ENCODE results near the gene PARD3. TPM values are rescaled to one million over a fixed set of nuclear protein-coding genes. Genes with fewer than 3 reads are reported as not detected.

The PARD3 gene
- total RNA-seq, 1 donor from 2014 or later, result 58.7 TPM

GRCh38 chr10:34489973-34490745, 324.9 kb downstream of the PARD3 start:
- Histone ChIP-seq H3F3A (ENCODE audit: low read depth) (no peaks in the 10 kb centered on the region), H3K4me1 (peaks cover 6% of the 10 kb centered on the region), H3K4me3 (no peak overlapping the region), H3K4me2 (no peak overlapping the region), H2AFZ (replicated peaks) (no peak overlapping the region), H3K79me2 (ENCODE audit: low read depth) (no peaks in the 10 kb centered on the region), H3K27me3 (no peaks in the 10 kb centered on the region), H4K20me1 (ENCODE audit: low read depth) (no peaks in the 10 kb centered on the region), H3K9ac (no peak overlapping the region), H3K27ac (no peak overlapping the region), H3K36me3 (no peaks in the 10 kb centered on the region), H3K9me3 (ENCODE audit: low read depth) (no peaks in the 10 kb centered on the region)
- no peak overlapping the region for H3K4me3 Mint-ChIP-seq
- H3K27me3 Mint-ChIP-seq (ENCODE audit: insufficient read depth, low read depth), result no peaks in the 10 kb centered on the region
- DNase-seq (ENCODE audit: low spot score), result no peak
- peaks cover 45% of the 10 kb centered on the region for H3K4me1 Mint-ChIP-seq
- TF ChIP-seq EZH2 (IDR thresholded peaks at IDR 0.05), result no peak
- TF ChIP-seq, protein P1, sequence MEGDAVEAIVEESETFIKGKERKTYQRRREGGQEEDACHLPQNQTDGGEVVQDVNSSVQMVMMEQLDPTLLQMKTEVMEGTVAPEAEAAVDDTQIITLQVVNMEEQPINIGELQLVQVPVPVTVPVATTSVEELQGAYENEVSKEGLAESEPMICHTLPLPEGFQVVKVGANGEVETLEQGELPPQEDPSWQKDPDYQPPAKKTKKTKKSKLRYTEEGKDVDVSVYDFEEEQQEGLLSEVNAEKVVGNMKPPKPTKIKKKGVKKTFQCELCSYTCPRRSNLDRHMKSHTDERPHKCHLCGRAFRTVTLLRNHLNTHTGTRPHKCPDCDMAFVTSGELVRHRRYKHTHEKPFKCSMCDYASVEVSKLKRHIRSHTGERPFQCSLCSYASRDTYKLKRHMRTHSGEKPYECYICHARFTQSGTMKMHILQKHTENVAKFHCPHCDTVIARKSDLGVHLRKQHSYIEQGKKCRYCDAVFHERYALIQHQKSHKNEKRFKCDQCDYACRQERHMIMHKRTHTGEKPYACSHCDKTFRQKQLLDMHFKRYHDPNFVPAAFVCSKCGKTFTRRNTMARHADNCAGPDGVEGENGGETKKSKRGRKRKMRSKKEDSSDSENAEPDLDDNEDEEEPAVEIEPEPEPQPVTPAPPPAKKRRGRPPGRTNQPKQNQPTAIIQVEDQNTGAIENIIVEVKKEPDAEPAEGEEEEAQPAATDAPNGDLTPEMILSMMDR (IDR thresholded peaks at IDR 0.05), result no peak
- TF ChIP-seq EZH2phosphoT487 (IDR thresholded peaks at IDR 0.05), result no peak
- H3K9me3 Mint-ChIP-seq, result no peaks in the 10 kb centered on the region
- no peak overlapping the region for H3K27ac Mint-ChIP-seq
- peaks cover 7% of the 10 kb centered on the region for H3K36me3 Mint-ChIP-seq

- H3K27ac ChIP-seq, result no peak overlapping the region
- H2AFZ ChIP-seq (replicated peaks), result no peak overlapping the region
- H4K20me1 ChIP-seq (ENCODE audit: low read depth), result no peaks in the 10 kb centered on the region
- H3K4me3 ChIP-seq, result no peak overlapping the region
- H3K9me3 ChIP-seq (ENCODE audit: low read depth), result no peaks in the 10 kb centered on the region
- H3K4me3 Mint-ChIP-seq, result no peak overlapping the region
- no peak for TF ChIP-seq EZH2 (IDR thresholded peaks at IDR 0.05)
- TF ChIP-seq, protein P1 (IDR thresholded peaks at IDR 0.05), result no peak
- TF ChIP-seq EZH2phosphoT487 (IDR thresholded peaks at IDR 0.05), result no peak
- H3K9ac ChIP-seq, result no peak overlapping the region
- no peaks in the 10 kb centered on the region for H3K36me3 ChIP-seq
- no peaks in the 10 kb centered on the region for H3K9me3 Mint-ChIP-seq
- no peaks in the 10 kb centered on the region for H3K27me3 ChIP-seq
- peaks cover 6% of the 10 kb centered on the region for H3K4me1 ChIP-seq
- no peaks in the 10 kb centered on the region for H3K79me2 ChIP-seq (ENCODE audit: low read depth)
- no peak for DNase-seq (ENCODE audit: low spot score)
- peaks cover 8% of the 10 kb centered on the region for H3K36me3 Mint-ChIP-seq
- no peaks in the 10 kb centered on the region for H3F3A ChIP-seq (ENCODE audit: low read depth)
- peaks cover 40% of the 10 kb centered on the region for H3K4me1 Mint-ChIP-seq
- no peak overlapping the region for H3K27ac Mint-ChIP-seq
- no peaks in the 10 kb centered on the region for H3K27me3 Mint-ChIP-seq (ENCODE audit: insufficient read depth, low read depth)
- H3K4me2 ChIP-seq, result no peak overlapping the region
These were observed 325.7 kb downstream of the PARD3 start for GRCh38 chr10:34489411-34489810.

- Histone ChIP-seq H3K9me3 (ENCODE audit: low read depth) (no peaks in the 10 kb centered on the region), H3K4me3 (no peak overlapping the region), H3K9ac (no peak overlapping the region), H4K20me1 (ENCODE audit: low read depth) (no peaks in the 10 kb centered on the region), H3K27me3 (no peaks in the 10 kb centered on the region), H3K36me3 (no peaks in the 10 kb centered on the region), H3K4me1 (peaks cover 6% of the 10 kb centered on the region), H3F3A (ENCODE audit: low read depth) (no peaks in the 10 kb centered on the region), H3K27ac (no peak overlapping the region), H2AFZ (replicated peaks) (no peak overlapping the region), H3K4me2 (no peak overlapping the region), H3K79me2 (ENCODE audit: low read depth) (no peaks in the 10 kb centered on the region)
- TF ChIP-seq EZH2 (IDR thresholded peaks at IDR 0.05), result no peak
- TF ChIP-seq, protein P1 (IDR thresholded peaks at IDR 0.05), result no peak
- no peak for TF ChIP-seq EZH2phosphoT487 (IDR thresholded peaks at IDR 0.05)
- no peak overlapping the region for H3K4me3 Mint-ChIP-seq
- H3K9me3 Mint-ChIP-seq, result no peaks in the 10 kb centered on the region
- H3K36me3 Mint-ChIP-seq, result peaks cover 8% of the 10 kb centered on the region
- DNase-seq (ENCODE audit: low spot score), result no peak
- H3K27me3 Mint-ChIP-seq (ENCODE audit: insufficient read depth, low read depth), result no peaks in the 10 kb centered on the region
- no peak overlapping the region for H3K27ac Mint-ChIP-seq
- peaks cover 34% of the 10 kb centered on the region for H3K4me1 Mint-ChIP-seq
These were observed 326.5 kb downstream of the PARD3 start for GRCh38 chr10:34488476-34489130.

Measured in neural progenitor cell (in vitro differentiated cells).